HEK293 (cell line): Measurements from ENCODE around the gene LCORL.

Experiments
- BCL11A ChIP-seq: fragments of 450-650 bp; formaldehyde crosslinking; IDR thresholded peaks from 2 replicates; pipeline ENCODE4 v1.5.1; 2016; ENCODE audit warnings: low read depth, missing biosample characterization, missing genetic modification characterization
- CTCF ChIP-seq: fragments of 450-650 bp; formaldehyde crosslinking; IDR thresholded peaks from 2 replicates; pipeline ENCODE4 v1.5.1; 2016; ENCODE audit warnings: missing biosample characterization, missing genetic modification characterization
- PRDM10 ChIP-seq: fragments of 450-650 bp; formaldehyde crosslinking; IDR thresholded peaks from 2 replicates; pipeline ENCODE4 v1.5.1; 2016; ENCODE audit warnings: missing biosample characterization, missing genetic modification characterization
- ZBTB48 ChIP-seq: fragments of 450-650 bp; formaldehyde crosslinking; IDR thresholded peaks from 2 replicates; pipeline ENCODE4 v1.5.1; 2016; ENCODE audit warnings: missing biosample characterization, missing genetic modification characterization
- ZNF157 ChIP-seq: fragments of 450-650 bp; formaldehyde crosslinking; IDR thresholded peaks from 2 replicates; pipeline ENCODE4 v1.5.1; 2016; ENCODE audit warnings: missing biosample characterization, missing genetic modification characterization
- ZNF341 ChIP-seq: fragments of 450-650 bp; formaldehyde crosslinking; IDR thresholded peaks from 2 replicates; pipeline ENCODE4; 2016; ENCODE audit warnings: low read depth, missing biosample characterization, missing genetic modification characterization
- ZNF398 ChIP-seq: fragments of 450-650 bp; formaldehyde crosslinking; IDR thresholded peaks from 2 replicates; pipeline ENCODE4 v1.5.1; 2017; ENCODE audit warnings: missing biosample characterization, missing genetic modification characterization
- ZNF521 ChIP-seq: fragments of 450-650 bp; formaldehyde crosslinking; IDR thresholded peaks from 2 replicates; pipeline ENCODE4 v1.5.1; 2017; ENCODE audit warnings: missing biosample characterization, mild to moderate bottlenecking, missing genetic modification characterization
- ZNF544 ChIP-seq: fragments of 450-650 bp; formaldehyde crosslinking; IDR thresholded peaks from 2 replicates; pipeline ENCODE4 v1.5.0; 2017; ENCODE audit warnings: missing biosample characterization, missing genetic modification characterization
- ZSCAN30 ChIP-seq: fragments of 450-650 bp; IDR thresholded peaks from 2 replicates; pipeline ENCODE4 v1.5.1; 2018; ENCODE audit warnings: missing biosample characterization, mild to moderate bottlenecking, missing genetic modification characterization, moderate library complexity
- TF ChIP-seq, protein P1 (sequence below): fragments of 450-650 bp; formaldehyde crosslinking; IDR thresholded peaks from 2 replicates; pipeline ENCODE4 v1.5.1; 2016; ENCODE audit warnings: missing biosample characterization, missing genetic modification characterization
- TF ChIP-seq, protein P2 (sequence below): fragments of 450-650 bp; formaldehyde crosslinking; IDR thresholded peaks from 2 replicates; pipeline ENCODE4 v1.5.1; 2016; ENCODE audit warnings: missing biosample characterization, missing genetic modification characterization, low read depth

- TF ChIP-seq CTCF (tag by site-specific recombination), result no peak
- no peak for TF ChIP-seq PRDM10 (tag by site-specific recombination)
- TF ChIP-seq, protein P1, sequence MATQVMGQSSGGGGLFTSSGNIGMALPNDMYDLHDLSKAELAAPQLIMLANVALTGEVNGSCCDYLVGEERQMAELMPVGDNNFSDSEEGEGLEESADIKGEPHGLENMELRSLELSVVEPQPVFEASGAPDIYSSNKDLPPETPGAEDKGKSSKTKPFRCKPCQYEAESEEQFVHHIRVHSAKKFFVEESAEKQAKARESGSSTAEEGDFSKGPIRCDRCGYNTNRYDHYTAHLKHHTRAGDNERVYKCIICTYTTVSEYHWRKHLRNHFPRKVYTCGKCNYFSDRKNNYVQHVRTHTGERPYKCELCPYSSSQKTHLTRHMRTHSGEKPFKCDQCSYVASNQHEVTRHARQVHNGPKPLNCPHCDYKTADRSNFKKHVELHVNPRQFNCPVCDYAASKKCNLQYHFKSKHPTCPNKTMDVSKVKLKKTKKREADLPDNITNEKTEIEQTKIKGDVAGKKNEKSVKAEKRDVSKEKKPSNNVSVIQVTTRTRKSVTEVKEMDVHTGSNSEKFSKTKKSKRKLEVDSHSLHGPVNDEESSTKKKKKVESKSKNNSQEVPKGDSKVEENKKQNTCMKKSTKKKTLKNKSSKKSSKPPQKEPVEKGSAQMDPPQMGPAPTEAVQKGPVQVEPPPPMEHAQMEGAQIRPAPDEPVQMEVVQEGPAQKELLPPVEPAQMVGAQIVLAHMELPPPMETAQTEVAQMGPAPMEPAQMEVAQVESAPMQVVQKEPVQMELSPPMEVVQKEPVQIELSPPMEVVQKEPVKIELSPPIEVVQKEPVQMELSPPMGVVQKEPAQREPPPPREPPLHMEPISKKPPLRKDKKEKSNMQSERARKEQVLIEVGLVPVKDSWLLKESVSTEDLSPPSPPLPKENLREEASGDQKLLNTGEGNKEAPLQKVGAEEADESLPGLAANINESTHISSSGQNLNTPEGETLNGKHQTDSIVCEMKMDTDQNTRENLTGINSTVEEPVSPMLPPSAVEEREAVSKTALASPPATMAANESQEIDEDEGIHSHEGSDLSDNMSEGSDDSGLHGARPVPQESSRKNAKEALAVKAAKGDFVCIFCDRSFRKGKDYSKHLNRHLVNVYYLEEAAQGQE (tag by site-specific recombination), result no peak
- TF ChIP-seq ZNF544, result no peak
- TF ChIP-seq ZNF341 (tag by site-specific recombination), result no peak
- TF ChIP-seq ZNF398 (tag by site-specific recombination), result no peak
- no peak for TF ChIP-seq ZNF157 (tag by site-specific recombination)
- no peak for TF ChIP-seq ZSCAN30 (tag by site-specific recombination)
- no peak for TF ChIP-seq ZNF521 (tag by site-specific recombination)
- no peak for TF ChIP-seq ZBTB48 (tag by site-specific recombination)
- TF ChIP-seq, protein P2, sequence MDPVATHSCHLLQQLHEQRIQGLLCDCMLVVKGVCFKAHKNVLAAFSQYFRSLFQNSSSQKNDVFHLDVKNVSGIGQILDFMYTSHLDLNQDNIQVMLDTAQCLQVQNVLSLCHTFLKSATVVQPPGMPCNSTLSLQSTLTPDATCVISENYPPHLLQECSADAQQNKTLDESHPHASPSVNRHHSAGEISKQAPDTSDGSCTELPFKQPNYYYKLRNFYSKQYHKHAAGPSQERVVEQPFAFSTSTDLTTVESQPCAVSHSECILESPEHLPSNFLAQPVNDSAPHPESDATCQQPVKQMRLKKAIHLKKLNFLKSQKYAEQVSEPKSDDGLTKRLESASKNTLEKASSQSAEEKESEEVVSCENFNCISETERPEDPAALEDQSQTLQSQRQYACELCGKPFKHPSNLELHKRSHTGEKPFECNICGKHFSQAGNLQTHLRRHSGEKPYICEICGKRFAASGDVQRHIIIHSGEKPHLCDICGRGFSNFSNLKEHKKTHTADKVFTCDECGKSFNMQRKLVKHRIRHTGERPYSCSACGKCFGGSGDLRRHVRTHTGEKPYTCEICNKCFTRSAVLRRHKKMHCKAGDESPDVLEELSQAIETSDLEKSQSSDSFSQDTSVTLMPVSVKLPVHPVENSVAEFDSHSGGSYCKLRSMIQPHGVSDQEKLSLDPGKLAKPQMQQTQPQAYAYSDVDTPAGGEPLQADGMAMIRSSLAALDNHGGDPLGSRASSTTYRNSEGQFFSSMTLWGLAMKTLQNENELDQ (tag by site-specific recombination), result no peak
- no peak for TF ChIP-seq BCL11A (tag by site-specific recombination)
Measured at GRCh38 chr4:17933126-17933525, 88.4 kb downstream of the LCORL start.
